ENCODE data around the gene ANKRD49. TPM values are rescaled to one million over a fixed set of nuclear protein-coding genes. Genes with fewer than 3 reads are reported as not detected.

Gene ANKRD49, protein sequence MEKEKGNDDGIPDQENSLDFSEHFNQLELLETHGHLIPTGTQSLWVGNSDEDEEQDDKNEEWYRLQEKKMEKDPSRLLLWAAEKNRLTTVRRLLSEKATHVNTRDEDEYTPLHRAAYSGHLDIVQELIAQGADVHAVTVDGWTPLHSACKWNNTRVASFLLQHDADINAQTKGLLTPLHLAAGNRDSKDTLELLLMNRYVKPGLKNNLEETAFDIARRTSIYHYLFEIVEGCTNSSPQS
- total RNA-seq: 11.0 and 16.6 TPM in 2 replicates

DNA sequence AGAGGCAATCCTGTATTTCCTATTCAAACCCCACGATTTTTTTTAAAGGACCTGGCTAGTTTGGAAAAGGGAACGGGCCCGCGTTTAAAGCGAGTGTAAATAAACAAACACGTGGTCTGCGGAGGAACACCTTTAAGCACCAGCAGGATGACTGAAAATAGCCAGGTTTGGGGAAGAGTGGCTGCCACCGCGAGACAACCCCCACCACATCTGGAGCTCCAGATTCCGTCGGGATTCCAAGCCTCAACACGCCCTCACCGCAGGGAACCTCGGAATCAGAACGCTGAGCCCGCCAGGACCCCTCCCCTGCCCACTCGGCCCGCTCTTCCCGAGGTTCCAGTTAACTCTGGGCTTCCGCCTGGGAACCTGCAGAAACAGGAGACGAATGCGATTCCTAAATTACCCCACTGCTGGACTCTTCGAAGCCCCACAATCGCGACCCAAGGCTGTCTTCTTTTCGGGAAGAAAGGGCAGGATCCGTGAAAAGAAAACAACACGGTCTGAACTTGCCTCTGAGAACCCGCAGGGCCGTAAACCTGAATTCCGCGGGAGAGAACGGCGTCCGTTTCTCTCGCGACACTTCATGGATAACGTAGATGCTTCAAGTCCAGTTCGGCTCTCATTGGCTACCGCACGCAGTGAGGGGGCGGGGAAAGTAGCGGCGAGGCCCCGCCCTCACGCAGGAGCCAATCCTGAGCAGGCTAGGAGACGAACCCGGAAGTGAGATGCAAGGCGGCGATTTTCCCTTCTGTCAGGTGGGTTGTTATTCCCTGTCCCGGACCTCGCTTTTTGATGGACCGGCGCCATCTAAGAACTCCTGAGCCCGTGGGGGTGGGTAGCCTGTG, at the start of gene ANKRD49, which contains the start of gene MRE11:
Gene ANKRD49 (plus strand): TSS at position 704 of the 845 bp plus-strand sequence. CDS start 2,710 bp downstream, outside the sequence.
Gene MRE11 (minus strand): TSS at position 564 of the 845 bp plus-strand sequence. CDS start 1,043 bp downstream, outside the sequence.

DNA sequence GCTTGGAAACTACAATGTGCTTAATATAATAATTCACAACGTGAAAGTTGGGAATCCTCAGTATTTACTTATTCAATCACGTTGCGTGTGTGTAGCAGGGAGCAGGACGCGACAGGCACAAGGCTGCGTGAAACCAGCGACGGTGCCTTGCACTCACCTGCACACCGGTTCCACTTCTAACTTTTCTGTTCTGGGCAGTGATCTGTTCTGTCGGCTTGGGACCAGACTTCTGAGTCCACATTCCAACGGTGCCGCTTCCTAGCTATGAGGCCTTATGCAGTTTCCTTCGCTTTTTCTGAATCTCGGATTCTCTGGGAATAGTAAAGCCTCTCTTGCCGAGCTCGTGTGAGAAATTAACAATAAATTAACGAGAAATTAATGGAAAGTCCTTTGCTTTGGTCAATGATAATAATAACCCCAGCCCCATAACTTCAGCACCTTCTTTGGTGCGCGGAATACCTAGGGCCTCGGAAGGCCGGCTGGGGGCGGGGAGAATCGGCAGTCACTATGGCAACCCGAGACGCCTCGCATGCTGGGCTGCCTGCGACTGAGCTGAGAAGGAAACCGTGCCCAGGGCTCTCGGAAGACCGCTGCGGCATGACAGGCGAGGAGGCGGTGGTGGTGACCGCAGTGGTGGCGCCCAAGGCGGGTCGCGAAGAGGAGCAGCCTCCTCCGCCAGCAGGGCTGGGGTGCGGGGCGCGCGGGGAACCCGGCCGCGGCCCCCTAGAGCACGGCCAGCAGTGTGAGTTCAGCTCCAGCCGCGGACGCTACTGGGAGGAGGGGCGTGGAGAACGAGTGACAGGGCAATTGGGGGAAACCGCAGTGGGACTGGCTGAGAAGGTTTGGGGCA, 18.4 kb downstream of the ANKRD49 start, which contains the start of gene C11orf97:
Gene C11orf97 (plus strand): TSS at position 530 of the 850 bp plus-strand sequence. CDS start 68 bp downstream, at position 598.

DNA sequence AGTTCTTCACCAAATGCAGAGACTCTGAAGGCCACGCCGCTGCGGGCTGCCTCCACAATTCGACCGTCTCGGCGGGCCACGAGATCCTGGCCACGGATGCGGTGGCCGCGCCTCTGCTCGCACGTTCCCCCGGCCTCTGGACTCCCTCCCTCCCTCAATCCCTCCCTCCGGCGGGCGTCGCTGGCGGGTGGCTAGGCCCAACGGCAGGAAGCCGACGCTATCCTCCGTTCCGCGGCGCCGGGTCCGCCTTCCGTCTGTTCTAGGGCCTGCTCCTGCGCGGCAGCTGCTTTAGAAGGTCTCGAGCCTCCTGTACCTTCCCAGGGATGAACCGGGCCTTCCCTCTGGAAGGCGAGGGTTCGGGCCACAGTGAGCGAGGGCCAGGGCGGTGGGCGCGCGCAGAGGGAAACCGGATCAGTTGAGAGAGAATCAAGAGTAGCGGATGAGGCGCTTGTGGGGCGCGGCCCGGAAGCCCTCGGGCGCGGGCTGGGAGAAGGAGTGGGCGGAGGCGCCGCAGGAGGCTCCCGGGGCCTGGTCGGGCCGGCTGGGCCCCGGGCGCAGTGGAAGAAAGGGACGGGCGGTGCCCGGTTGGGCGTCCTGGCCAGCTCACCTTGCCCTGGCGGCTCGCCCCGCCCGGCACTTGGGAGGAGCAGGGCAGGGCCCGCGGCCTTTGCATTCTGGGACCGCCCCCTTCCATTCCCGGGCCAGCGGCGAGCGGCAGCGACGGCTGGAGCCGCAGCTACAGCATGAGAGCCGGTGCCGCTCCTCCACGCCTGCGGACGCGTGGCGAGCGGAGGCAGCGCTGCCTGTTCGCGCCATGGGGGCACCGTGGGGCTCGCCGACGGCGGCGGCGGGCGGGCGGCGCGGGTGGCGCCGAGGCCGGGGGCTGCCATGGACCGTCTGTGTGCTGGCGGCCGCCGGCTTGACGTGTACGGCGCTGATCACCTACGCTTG, 50.2 kb downstream of the ANKRD49 start, which contains the start of gene FUT4:
Gene FUT4 (plus strand): TSS at position 227 of the 951 bp plus-strand sequence. CDS start 213 bp downstream, at position 440.

Other genes with a start within 250 kb of the ANKRD49 start
- gene IZUMO1R, start 189.4 kb upstream of the ANKRD49 start, total RNA-seq: 0.37 TPM in 1 of 2 replicates, not detected in the other
- gene GPR83, start 92.6 kb upstream of the ANKRD49 start, total RNA-seq: under 0.01 and 0.09 TPM in 2 replicates
- gene MRE11, start 140 bp upstream of the ANKRD49 start, total RNA-seq: 8.9 and 11.0 TPM in 2 replicates
- not detected in 2 replicates for gene C11orf97, start 18.5 kb downstream of the ANKRD49 start, total RNA-seq
- gene FUT4, start 49.9 kb downstream of the ANKRD49 start, total RNA-seq: 4.8 and 6.1 TPM in 2 replicates
- gene PIWIL4, start 73.4 kb downstream of the ANKRD49 start, total RNA-seq: 0.89 and 2.5 TPM in 2 replicates